Measurements from ENCODE around the gene KLK1. TPM values are rescaled to one million over a fixed set of nuclear protein-coding genes. Genes with fewer than 3 reads are reported as not detected.

Gene KLK1
- total RNA-seq (2022; extraction: Qiagen RNA extraction), result 0.13 to 0.20 TPM (median 0.16 TPM) in 3 of 5 replicates, not detected in the others

DNA sequence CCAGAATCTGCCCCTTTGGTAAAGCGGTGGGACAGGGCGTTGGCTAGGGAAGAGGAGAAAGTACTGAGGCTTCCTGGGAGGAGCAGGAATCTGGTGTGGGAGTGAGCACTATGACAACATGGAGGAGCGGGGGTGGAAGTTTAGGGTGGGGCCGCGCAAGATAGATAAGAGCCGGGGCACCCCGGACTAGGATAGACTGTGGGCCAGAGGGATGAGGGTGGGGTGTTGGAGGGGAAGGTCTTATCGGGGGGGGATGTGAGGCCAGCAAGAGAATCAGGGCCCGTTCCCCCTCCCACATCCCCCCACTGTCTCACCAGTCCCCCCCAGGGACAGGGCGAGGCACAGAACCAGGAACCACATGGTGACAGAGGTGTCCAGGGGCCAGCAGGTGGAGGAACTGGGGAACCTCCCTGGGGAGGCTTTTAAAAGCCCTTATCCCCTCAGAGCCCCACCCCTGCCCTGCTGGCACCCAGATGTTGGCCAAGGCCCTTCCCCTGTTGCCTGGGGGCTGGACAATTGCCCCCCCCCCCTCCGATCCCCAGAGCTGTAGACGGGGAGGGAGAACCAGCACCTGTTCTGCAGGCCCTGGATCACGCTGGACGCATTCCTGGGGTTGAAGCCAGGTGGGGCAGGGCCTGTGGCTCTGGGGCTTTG, at the start of gene KLK1:
Gene KLK1 (minus strand): TSS at position 399 of the 654 bp plus-strand sequence. CDS start 39 bp downstream, at position 360.

DNA sequence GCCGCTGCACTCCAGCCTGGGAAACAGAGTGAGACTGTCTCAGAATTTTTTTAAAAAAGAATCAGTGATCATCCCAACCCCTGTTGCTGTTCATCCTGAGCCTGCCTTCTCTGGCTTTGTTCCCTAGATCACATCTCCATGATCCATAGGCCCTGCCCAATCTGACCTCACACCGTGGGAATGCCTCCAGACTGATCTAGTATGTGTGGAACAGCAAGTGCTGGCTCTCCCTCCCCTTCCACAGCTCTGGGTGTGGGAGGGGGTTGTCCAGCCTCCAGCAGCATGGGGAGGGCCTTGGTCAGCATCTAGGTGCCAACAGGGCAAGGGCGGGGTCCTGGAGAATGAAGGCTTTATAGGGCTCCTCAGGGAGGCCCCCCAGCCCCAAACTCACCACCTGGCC, 49.5 kb upstream of the KLK1 start, which contains the start of gene KLK2:
Gene KLK2 (plus strand): TSS at position 384 of the 400 bp plus-strand sequence. CDS start 35 bp downstream, outside the sequence.

DNA sequence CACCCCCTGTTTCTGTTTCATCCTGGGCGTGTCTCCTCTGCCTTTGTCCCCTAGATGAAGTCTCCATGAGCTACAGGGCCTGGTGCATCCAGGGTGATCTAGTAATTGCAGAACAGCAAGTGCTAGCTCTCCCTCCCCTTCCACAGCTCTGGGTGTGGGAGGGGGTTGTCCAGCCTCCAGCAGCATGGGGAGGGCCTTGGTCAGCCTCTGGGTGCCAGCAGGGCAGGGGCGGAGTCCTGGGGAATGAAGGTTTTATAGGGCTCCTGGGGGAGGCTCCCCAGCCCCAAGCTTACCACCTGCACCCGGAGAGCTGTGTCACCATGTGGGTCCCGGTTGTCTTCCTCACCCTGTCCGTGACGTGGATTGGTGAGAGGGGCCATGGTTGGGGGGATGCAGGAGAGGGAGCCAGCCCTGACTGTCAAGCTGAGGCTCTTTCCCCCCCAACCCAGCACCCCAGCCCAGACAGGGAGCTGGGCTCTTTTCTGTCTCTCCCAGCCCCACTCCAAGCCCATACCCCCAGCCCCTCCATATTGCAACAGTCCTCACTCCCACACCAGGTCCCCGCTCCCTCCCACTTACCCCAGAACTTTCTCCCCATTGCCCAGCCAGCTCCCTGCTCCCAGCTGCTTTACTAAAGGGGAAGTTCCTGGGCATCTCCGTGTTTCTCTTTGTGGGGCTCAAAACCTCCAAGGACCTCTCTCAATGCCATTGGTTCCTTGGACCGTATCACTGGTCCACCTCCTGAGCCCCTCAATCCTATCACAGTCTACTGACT, 31.2 kb upstream of the KLK1 start, which contains the start of gene KLK3:
Gene KLK3 (plus strand): TSS at position 280 of the 775 bp plus-strand sequence. CDS start 41 bp downstream, at position 321.

DNA sequence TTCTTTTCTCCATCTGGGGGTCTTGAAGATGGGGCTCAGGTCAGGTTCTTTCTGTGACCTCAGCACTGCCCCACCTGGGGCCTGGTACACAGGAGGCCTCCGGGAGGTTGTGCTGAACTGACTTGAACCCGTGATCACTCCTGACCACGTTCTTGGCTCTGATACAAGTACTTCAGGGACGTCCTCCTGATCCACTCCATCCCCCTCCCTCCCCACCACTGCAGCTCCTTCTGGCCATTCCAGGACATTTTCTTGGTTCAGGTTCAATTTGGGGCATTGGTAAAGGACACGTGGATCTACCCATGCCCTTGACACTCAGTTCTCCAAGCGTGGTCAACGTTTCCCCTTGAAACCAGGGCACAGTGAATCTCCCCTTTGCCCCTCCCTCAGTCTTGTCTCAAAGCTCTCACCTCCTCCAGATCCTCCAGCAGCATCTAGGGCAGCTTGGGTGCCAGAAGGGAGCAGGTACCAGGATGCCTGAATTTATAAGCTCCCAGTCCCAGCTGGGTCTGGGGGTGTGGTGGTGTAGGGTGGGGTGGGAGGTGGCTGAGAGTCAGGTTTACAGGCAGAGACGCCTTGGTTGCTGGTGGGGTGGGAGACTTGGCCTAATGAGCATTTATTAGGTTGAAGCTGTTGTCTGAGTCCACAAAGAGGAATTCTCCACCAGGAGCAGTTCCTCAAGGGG, 9.7 kb upstream of the KLK1 start, which contains the start of gene KLK15:
Gene KLK15 (minus strand): TSS at position 458 of the 685 bp plus-strand sequence. CDS start 2,082 bp downstream, outside the sequence.

DNA sequence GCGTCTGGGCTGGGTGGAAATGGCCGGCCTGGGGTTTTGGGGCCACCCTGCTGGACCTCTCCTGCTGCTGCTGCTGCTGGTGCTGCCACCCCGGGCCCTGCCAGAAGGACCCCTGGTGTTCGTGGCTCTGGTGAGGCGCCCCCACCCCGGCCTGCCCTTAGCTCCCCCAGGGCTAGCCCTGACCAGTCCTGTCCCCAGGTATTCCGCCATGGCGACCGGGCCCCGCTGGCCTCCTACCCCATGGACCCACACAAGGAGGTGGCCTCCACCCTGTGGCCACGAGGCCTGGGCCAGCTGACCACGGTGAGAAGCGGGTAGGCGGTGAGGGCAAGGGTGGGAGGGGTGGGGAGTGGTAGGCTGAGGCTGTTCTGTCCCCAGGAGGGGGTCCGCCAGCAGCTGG, 33.2 kb downstream of the KLK1 start, which contains the start of gene ACP4:
Gene ACP4 (plus strand): TSS at position 20 of the 400 bp plus-strand sequence. CDS start 0 bp downstream, at position 20.

DNA sequence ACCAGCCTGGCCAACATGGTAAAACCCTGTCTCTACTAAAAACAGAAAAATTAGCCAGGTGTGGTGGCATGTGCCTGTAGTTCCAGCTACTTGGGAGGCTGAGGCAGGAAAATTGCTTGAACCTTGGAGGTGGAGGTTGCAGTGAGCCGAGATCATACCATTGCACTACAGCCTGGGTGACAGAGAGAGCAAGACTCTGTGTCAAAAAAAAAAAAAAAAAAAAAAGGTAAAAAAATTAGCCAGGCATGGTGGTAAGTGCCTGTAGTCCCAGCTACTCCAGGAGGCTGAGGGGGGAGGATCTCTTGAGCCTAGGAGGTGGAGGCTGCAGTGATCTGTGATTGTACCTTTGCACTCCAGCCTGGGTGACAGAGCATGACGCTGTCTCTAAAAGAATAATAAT, 53.4 kb downstream of the KLK1 start, which contains the start of gene GPR32:
Gene GPR32 (plus strand): TSS at position 301 of the 400 bp plus-strand sequence. CDS start 137 bp downstream, outside the sequence.

Other genes starting within 250 kb of the KLK1 start
- gene SYT3, start 183.9 kb downstream of the KLK1 start, total RNA-seq (2022; extraction: Qiagen RNA extraction), result 0.36 to 0.63 TPM (median 0.59 TPM) in 5 replicates
- 5.2 to 7.6 TPM (median 6.2 TPM) in 5 replicates for gene C19orf81, start 174.3 kb downstream of the KLK1 start, total RNA-seq (2022; extraction: Qiagen RNA extraction)
- gene SHANK1, start 104.0 kb downstream of the KLK1 start, total RNA-seq (2022; extraction: Qiagen RNA extraction), result 0.09 to 0.27 TPM (median 0.22 TPM) in 5 replicates
- gene CLEC11A, start 100.4 kb downstream of the KLK1 start, total RNA-seq (2022; extraction: Qiagen RNA extraction), result 6.3 to 10.3 TPM (median 9.4 TPM) in 5 replicates
- not detected in 5 replicates for gene GPR32, start 53.3 kb downstream of the KLK1 start, total RNA-seq (2022; extraction: Qiagen RNA extraction)
- not detected in 5 replicates for gene ACP4, start 33.4 kb downstream of the KLK1 start, total RNA-seq (2022; extraction: Qiagen RNA extraction)
- gene KLK15, start 9.8 kb upstream of the KLK1 start, total RNA-seq (2022; extraction: Qiagen RNA extraction), result not detected in 5 replicates
- 0.12 TPM in 1 of 5 replicates, not detected in the others for gene KLK3, start 31.1 kb upstream of the KLK1 start, total RNA-seq (2022; extraction: Qiagen RNA extraction)
- gene KLK2, start 49.7 kb upstream of the KLK1 start, total RNA-seq (2022; extraction: Qiagen RNA extraction), result 0.16 to 0.22 TPM in 2 of 5 replicates, not detected in the others
- gene KLK4, start 87.6 kb upstream of the KLK1 start, total RNA-seq (2022; extraction: Qiagen RNA extraction), result 0.11 to 0.13 TPM in 2 of 5 replicates, not detected in the others
- 0.15 TPM in 1 of 5 replicates, not detected in the others for gene KLK5, start 129.3 kb upstream of the KLK1 start, total RNA-seq (2022; extraction: Qiagen RNA extraction)
- gene KLK6, start 145.8 kb upstream of the KLK1 start, total RNA-seq (2022; extraction: Qiagen RNA extraction), result 0.15 to 0.56 TPM (median 0.21 TPM) in 5 replicates
- not detected in 5 replicates for gene KLK7, start 160.1 kb upstream of the KLK1 start, total RNA-seq (2022; extraction: Qiagen RNA extraction)
- not detected in 5 replicates for gene KLK8, start 177.8 kb upstream of the KLK1 start, total RNA-seq (2022; extraction: Qiagen RNA extraction)
- gene KLK10, start 195.9 kb upstream of the KLK1 start, total RNA-seq (2022; extraction: Qiagen RNA extraction), result 0.21 to 0.53 TPM (median 0.31 TPM) in 5 replicates
- 0.12 TPM in 1 of 5 replicates, not detected in the others for gene KLK11, start 202.8 kb upstream of the KLK1 start, total RNA-seq (2022; extraction: Qiagen RNA extraction)
- not detected in 5 replicates for gene KLK12, start 211.2 kb upstream of the KLK1 start, total RNA-seq (2022; extraction: Qiagen RNA extraction)
- 0.09 to 0.14 TPM (median 0.12 TPM) in 3 of 5 replicates, not detected in the others for gene KLK13, start 241.3 kb upstream of the KLK1 start, total RNA-seq (2022; extraction: Qiagen RNA extraction)

Measured in A549 treated with dexamethasone at 1 μM for 4 hours (cell line).